ENCODE data around the gene ADAM17.

DNA sequence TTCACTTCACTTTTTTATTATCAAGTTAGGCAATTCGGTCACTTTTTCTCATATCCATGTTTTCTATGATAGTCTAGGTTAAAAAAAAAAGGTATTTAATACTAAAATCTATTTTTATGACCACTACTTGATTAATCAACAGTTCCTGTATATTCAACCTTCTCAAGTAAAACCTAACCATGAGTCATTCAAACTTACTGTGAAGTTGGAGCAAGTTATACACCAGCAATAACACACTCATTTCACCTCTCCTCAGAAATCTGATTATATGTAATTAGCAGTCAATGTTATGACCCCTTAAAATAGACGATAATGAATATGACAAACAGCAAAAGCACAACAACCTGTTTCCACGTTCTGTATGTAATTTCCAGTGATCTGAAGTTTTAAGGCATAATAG lies 35.0 kb upstream of the ADAM17 start:
- TF ChIP-seq, protein P1, sequence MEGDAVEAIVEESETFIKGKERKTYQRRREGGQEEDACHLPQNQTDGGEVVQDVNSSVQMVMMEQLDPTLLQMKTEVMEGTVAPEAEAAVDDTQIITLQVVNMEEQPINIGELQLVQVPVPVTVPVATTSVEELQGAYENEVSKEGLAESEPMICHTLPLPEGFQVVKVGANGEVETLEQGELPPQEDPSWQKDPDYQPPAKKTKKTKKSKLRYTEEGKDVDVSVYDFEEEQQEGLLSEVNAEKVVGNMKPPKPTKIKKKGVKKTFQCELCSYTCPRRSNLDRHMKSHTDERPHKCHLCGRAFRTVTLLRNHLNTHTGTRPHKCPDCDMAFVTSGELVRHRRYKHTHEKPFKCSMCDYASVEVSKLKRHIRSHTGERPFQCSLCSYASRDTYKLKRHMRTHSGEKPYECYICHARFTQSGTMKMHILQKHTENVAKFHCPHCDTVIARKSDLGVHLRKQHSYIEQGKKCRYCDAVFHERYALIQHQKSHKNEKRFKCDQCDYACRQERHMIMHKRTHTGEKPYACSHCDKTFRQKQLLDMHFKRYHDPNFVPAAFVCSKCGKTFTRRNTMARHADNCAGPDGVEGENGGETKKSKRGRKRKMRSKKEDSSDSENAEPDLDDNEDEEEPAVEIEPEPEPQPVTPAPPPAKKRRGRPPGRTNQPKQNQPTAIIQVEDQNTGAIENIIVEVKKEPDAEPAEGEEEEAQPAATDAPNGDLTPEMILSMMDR (conservative IDR thresholded peaks at IDR 0.05; ENCODE audit: low read length) = no peak
- TF ChIP-seq EZH2phosphoT487 (IDR thresholded peaks at IDR 0.05; ENCODE audit: borderline replicate concordance) = no peak

All from Loucy (cell line).